H4 (cell line): ENCODE results near the gene CARM1. TPM values are rescaled to one million over a fixed set of nuclear protein-coding genes. Genes with fewer than 3 reads are reported as not detected.

Experiments
- total RNA-seq: library from RNA; depleted of rRNA; stranded (reverse); fragments of >200 nt; shearing (Covaris generic); gene quantifications from 2 replicates; pipeline ENCODE4 v1.2.3, GENCODE V29; 2014; rRNA removed

CARM1 gene
- total RNA-seq, 1 experiment from 2014 or later: 21.0 TPM

Other genes starting within 250 kb of the CARM1 start
- gene SLC44A2, start 246.0 kb upstream of the CARM1 start, total RNA-seq: 9.9 and 11.8 TPM in 2 replicates
- gene ILF3, start 217.2 kb upstream of the CARM1 start, total RNA-seq: 107 and 109 TPM in 2 replicates
- 21.4 and 29.6 TPM in 2 replicates for gene QTRT1, start 170.1 kb upstream of the CARM1 start, total RNA-seq
- 24.3 and 31.0 TPM in 2 replicates for gene DNM2, start 153.5 kb upstream of the CARM1 start, total RNA-seq
- 66.2 and 100 TPM in 2 replicates for gene TMED1, start 35.3 kb upstream of the CARM1 start, total RNA-seq
- gene C19orf38, start 23.1 kb upstream of the CARM1 start, total RNA-seq: not detected in 2 replicates
- gene YIPF2, start 57.1 kb downstream of the CARM1 start, total RNA-seq: 31.7 and 42.5 TPM in 2 replicates
- gene TIMM29, start 57.3 kb downstream of the CARM1 start, total RNA-seq: 11.2 and 23.5 TPM in 2 replicates
- 47.2 and 57.9 TPM in 2 replicates for gene SMARCA4, start 89.5 kb downstream of the CARM1 start, total RNA-seq
- 82.0 and 87.2 TPM in 2 replicates for gene LDLR, start 217.9 kb downstream of the CARM1 start, total RNA-seq